ENCODE measurements around the gene IDH3A.

DNA sequence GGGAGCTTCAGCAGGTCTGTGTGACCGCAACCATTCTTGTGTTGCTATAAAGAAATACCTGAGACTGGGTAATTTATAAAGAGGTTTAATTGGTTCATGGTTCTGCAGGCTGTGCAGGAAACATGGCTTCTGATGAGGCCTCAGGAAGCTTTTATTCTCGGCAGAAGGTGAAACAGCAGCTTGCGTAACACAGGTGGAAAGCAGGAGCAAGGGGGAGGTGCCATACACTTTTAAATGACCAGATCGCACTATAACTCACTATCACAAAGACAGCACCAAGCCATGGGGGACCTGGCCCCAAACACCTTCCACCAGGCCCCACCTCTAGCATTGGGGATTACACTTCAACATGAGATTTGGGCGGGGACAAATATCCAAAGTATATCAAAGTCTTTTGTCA lies 9.6 kb upstream of the IDH3A start:
- TF ChIP-seq JUND (IDR thresholded peaks at IDR 0.05; ENCODE audit: borderline replicate concordance, low read depth, low read length), result no peak
- TF ChIP-seq JUND (tag; IDR thresholded peaks at IDR 0.05; ENCODE audit: borderline replicate concordance, low read depth, low read length), result no peak
- TF ChIP-seq JUN (IDR thresholded peaks at IDR 0.05; ENCODE audit: borderline replicate concordance, low read depth, low read length), result no peak
- TF ChIP-seq JUN (CRISPR knock-in tag; IDR thresholded peaks at IDR 0.05; ENCODE audit: borderline replicate concordance), result no peak
- no peak for TF ChIP-seq ZNF274 (IDR thresholded peaks at IDR 0.05; ENCODE audit: borderline replicate concordance, low read depth, low read length)
- TF ChIP-seq, protein P1, sequence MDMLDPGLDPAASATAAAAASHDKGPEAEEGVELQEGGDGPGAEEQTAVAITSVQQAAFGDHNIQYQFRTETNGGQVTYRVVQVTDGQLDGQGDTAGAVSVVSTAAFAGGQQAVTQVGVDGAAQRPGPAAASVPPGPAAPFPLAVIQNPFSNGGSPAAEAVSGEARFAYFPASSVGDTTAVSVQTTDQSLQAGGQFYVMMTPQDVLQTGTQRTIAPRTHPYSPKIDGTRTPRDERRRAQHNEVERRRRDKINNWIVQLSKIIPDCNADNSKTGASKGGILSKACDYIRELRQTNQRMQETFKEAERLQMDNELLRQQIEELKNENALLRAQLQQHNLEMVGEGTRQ (CRISPR knock-in tag; IDR thresholded peaks at IDR 0.05), result no peak
- no peak for TF ChIP-seq CCAR2 (IDR thresholded peaks at IDR 0.05; ENCODE audit: low read depth, low read length)
- no peak for TF ChIP-seq TEAD4 (IDR thresholded peaks at IDR 0.05; ENCODE audit: low read length)
- no peak for TF ChIP-seq TEAD4 (CRISPR knock-in tag; IDR thresholded peaks at IDR 0.05; ENCODE audit: borderline replicate concordance)
